Glutamatergic neuron (in vitro differentiated cells): Measurements from ENCODE around the gene BOC. TPM values are rescaled to one million over a fixed set of nuclear protein-coding genes. Genes with fewer than 3 reads are reported as not detected.
A peak's percentile ranks its signal among the peaks of the same experiment; 100 is the strongest.

Experiments used
- DNase-seq: peaks from one replicate; pipeline ENCODE4 v3.0.0; 2022
- H3K27ac Mint-ChIP-seq: one replicate; pipeline ENCODE4 v1.8.0; 2020; ENCODE audit warnings: mild to moderate bottlenecking, mixed read lengths, inconsistent platforms; ENCODE audit not compliant: unreplicated experiment
- H3K27me3 Mint-ChIP-seq: one replicate; pipeline ENCODE4 v1.8.0; 2020; ENCODE audit warnings: mild to moderate bottlenecking, moderate library complexity, mixed read lengths, inconsistent platforms; ENCODE audit not compliant: unreplicated experiment
- H3K36me3 Mint-ChIP-seq: one replicate; pipeline ENCODE4 v1.8.0; 2020; ENCODE audit warnings: mild to moderate bottlenecking, mixed read lengths, inconsistent platforms; ENCODE audit not compliant: unreplicated experiment
- H3K4me1 Mint-ChIP-seq: one replicate; pipeline ENCODE4 v1.8.0; 2020; ENCODE audit warnings: mild to moderate bottlenecking, low read depth, mixed read lengths, inconsistent platforms; ENCODE audit not compliant: unreplicated experiment
- H3K4me3 Mint-ChIP-seq: one replicate; pipeline ENCODE4 v1.8.0; 2020; ENCODE audit warnings: mild to moderate bottlenecking, mixed read lengths, inconsistent platforms; ENCODE audit not compliant: unreplicated experiment
- H3K9me3 Mint-ChIP-seq: one replicate; pipeline ENCODE4 v1.8.0; 2020; ENCODE audit warnings: mild to moderate bottlenecking, moderate library complexity, mixed read lengths, inconsistent platforms; ENCODE audit not compliant: unreplicated experiment
- total RNA-seq: library from RNA; stranded (reverse); fragmentation: NEBNext Ultra II Directional; extraction: Animal tissue kit (Norgen Biotek cat#: 25700); gene quantifications from one replicate; pipeline ENCODE4 v1.2.1, GENCODE V29; 2021; ENCODE audit not compliant: unreplicated experiment
- TF ChIP-seq, protein P1 (sequence below): fragments of 200-600 bp; sonication (generic); IDR thresholded peaks from one replicate; pipeline ENCODE4 v1.5.0; 2021; ENCODE audit not compliant: partially characterized antibody, unreplicated experiment

Gene BOC
- total RNA-seq, 1 donor from 2014 or later: 32.9 TPM

GRCh38 chr3:113234688-113235260 lies 23.4 kb downstream of the BOC start:
- no peak for DNase-seq
- H3K4me3 Mint-ChIP-seq: no peak overlapping the region
- H3K27ac Mint-ChIP-seq: no peak overlapping the region
- peaks cover 19% of the 10 kb centered on the region for H3K4me1 Mint-ChIP-seq
- no peaks in the 10 kb centered on the region for H3K36me3 Mint-ChIP-seq
- no peaks in the 10 kb centered on the region for H3K9me3 Mint-ChIP-seq
- TF ChIP-seq, protein P1, sequence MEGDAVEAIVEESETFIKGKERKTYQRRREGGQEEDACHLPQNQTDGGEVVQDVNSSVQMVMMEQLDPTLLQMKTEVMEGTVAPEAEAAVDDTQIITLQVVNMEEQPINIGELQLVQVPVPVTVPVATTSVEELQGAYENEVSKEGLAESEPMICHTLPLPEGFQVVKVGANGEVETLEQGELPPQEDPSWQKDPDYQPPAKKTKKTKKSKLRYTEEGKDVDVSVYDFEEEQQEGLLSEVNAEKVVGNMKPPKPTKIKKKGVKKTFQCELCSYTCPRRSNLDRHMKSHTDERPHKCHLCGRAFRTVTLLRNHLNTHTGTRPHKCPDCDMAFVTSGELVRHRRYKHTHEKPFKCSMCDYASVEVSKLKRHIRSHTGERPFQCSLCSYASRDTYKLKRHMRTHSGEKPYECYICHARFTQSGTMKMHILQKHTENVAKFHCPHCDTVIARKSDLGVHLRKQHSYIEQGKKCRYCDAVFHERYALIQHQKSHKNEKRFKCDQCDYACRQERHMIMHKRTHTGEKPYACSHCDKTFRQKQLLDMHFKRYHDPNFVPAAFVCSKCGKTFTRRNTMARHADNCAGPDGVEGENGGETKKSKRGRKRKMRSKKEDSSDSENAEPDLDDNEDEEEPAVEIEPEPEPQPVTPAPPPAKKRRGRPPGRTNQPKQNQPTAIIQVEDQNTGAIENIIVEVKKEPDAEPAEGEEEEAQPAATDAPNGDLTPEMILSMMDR: no peak
- H3K27me3 Mint-ChIP-seq: no peaks in the 10 kb centered on the region

DNA sequence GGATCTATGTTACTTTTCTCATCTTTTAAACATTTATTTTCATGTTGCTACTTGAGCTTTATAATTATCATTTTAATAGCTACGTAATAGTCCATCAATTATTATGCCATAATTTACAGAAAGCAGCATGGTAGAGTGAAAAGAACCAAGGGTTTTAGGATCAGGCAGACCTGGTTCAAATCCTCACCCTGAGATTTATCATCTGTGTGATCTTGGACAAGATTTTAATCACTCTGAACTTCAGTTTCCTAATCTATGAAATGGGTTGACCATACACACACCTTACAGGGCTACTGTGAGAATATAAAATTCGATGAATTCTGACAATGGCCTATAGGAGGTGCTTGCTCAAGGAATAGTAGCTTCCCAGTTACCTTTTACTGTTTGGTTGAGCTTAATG lies 27.1 kb downstream of the BOC start:
- H3K4me1 Mint-ChIP-seq: peaks cover 40% of the 10 kb centered on the region

GRCh38 chr3:113240841-113241240 lies 29.5 kb downstream of the BOC start:
- H3K36me3 Mint-ChIP-seq: no peaks in the 10 kb centered on the region
- H3K9me3 Mint-ChIP-seq: peaks cover 14% of the 10 kb centered on the region
- TF ChIP-seq, protein P1: no peak
- H3K27me3 Mint-ChIP-seq: peaks cover 11% of the 10 kb centered on the region
- peaks cover 46% of the 10 kb centered on the region for H3K4me1 Mint-ChIP-seq
- H3K4me3 Mint-ChIP-seq: peak overlapping the region; percentile 66
- no peak for DNase-seq
- peak overlapping the region; percentile 94 for H3K27ac Mint-ChIP-seq

More for the DNA sequence above, 27.1 kb downstream of the BOC start:
- H3K4me3 Mint-ChIP-seq: no peak overlapping the region
- peaks cover 4% of the 10 kb centered on the region for H3K27me3 Mint-ChIP-seq
- H3K36me3 Mint-ChIP-seq: no peaks in the 10 kb centered on the region
- no peak for DNase-seq
- TF ChIP-seq, protein P1: no peak
- H3K27ac Mint-ChIP-seq: no peak overlapping the region
- H3K9me3 Mint-ChIP-seq: peaks cover 6% of the 10 kb centered on the region

DNA sequence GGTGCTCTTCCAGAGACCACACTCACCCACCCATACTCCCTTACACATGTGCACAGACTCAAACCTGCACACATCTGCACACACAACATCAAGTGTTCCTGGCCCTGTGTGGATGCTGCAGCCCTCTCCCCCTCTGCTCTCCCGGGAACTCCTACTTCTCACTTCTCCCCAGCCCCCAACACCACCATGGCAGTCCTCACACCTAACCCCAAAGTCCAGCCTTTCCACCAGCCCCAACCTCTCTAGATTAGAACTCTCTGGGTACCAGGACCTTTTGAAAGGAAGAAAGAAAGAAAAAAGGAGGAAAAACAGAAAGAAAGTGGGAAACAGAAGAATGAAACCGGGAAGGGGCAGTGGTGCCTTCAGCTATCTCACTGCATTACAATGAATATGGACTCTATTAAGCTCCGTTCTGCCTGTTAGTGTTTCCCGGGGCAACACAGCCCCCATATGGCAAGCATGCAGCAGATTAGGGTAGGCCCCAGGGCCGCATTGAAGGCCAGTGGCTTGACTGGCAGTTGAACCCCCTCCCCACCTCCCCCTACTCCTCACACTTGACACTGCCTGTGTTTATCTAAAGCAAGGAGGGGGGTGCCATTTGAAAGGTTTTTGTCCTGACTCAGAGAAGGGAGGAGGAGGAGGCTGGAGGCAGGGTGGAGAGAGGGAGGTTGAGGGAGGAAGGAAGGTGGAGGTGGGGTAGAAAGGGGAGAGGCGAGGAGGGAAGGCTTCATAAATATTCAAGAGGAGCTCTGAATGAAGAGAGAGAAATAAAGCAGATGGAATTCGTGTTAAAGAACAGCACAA lies 30.1 kb downstream of the BOC start:
- no peaks in the 10 kb centered on the region for H3K36me3 Mint-ChIP-seq
- peaks cover 48% of the 10 kb centered on the region for H3K4me1 Mint-ChIP-seq
- H3K27ac Mint-ChIP-seq: peak overlapping the region; percentile 94
- peak; percentile 54 for DNase-seq
- TF ChIP-seq, protein P1: no peak
- H3K27me3 Mint-ChIP-seq: peaks cover 11% of the 10 kb centered on the region
- H3K4me3 Mint-ChIP-seq: peak overlapping the region; percentile 66
- H3K9me3 Mint-ChIP-seq: peaks cover 15% of the 10 kb centered on the region

GRCh38 chr3:113242096-113242581 lies 30.8 kb downstream of the BOC start:
- TF ChIP-seq, protein P1: no peak
- DNase-seq: no peak
- H3K4me1 Mint-ChIP-seq: peaks cover 55% of the 10 kb centered on the region
- peaks cover 15% of the 10 kb centered on the region for H3K9me3 Mint-ChIP-seq
- peak overlapping the region; percentile 66 for H3K4me3 Mint-ChIP-seq
- peak overlapping the region; percentile 94 for H3K27ac Mint-ChIP-seq
- H3K36me3 Mint-ChIP-seq: no peaks in the 10 kb centered on the region
- peaks cover 11% of the 10 kb centered on the region for H3K27me3 Mint-ChIP-seq
